AML-193 (cell line): ENCODE measurements around the gene PPP1R3A.
"Not testable (repeated sequence)": the region's sequence is repeated elsewhere in the genome, so short reads cannot be mapped to it uniquely, and the experiment has no call there.

ENCODE experiments used
- DNase-seq, 2 experiments: peaks; one replicate each; lab custom pipeline; 2025; lab: John Stamatoyannopoulos, UW

The PPP1R3A gene, protein sequence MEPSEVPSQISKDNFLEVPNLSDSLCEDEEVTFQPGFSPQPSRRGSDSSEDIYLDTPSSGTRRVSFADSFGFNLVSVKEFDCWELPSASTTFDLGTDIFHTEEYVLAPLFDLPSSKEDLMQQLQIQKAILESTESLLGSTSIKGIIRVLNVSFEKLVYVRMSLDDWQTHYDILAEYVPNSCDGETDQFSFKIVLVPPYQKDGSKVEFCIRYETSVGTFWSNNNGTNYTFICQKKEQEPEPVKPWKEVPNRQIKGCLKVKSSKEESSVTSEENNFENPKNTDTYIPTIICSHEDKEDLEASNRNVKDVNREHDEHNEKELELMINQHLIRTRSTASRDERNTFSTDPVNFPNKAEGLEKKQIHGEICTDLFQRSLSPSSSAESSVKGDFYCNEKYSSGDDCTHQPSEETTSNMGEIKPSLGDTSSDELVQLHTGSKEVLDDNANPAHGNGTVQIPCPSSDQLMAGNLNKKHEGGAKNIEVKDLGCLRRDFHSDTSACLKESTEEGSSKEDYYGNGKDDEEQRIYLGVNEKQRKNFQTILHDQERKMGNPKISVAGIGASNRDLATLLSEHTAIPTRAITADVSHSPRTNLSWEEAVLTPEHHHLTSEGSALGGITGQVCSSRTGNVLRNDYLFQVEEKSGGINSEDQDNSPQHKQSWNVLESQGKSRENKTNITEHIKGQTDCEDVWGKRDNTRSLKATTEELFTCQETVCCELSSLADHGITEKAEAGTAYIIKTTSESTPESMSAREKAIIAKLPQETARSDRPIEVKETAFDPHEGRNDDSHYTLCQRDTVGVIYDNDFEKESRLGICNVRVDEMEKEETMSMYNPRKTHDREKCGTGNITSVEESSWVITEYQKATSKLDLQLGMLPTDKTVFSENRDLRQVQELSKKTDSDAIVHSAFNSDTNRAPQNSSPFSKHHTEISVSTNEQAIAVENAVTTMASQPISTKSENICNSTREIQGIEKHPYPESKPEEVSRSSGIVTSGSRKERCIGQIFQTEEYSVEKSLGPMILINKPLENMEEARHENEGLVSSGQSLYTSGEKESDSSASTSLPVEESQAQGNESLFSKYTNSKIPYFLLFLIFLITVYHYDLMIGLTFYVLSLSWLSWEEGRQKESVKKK

DNA sequence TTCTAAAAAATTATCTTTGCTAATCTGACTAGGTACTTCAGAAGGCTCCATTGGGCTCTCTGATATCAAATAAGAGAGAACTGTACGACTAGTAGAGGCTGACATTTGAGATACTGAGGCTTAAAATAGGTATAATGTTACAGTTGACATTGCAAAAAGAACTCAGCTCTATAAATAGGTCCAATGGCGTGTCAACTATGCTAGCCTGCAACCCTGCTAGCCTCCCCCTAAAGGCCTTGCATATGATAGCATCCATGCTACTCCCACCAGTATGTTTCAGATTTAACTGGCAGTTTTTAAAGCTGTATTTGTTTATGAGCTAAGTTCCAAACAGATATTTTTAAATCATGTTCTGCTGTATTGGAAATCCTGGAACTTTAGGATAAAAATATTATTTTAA is at the start of gene PPP1R3A:
Gene PPP1R3A, minus strand, starts transcription at position 64 of the 400 bp plus-strand sequence. Its CDS starts 13 bp downstream, at position 51.
- no peak for DNase-seq

DNA sequence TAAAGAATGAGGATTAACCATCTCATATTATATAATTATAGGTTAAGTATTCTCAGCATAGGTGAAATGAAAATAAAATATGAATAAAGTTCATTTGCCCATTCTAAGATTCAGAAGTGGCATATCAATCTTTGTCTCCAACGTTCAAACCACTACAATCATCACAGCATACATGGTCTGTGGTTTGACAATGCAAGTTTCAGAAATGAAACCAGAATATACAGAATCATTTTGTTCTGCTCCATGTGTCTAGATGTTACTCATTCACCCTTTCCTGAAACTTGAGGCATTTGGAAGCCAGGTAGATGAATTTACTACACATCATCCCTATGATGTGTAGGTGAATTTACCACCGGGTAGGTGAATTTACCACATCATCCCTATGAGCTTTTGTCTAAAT is 44.5 kb upstream of the PPP1R3A start:
- DNase-seq = no peak

DNA sequence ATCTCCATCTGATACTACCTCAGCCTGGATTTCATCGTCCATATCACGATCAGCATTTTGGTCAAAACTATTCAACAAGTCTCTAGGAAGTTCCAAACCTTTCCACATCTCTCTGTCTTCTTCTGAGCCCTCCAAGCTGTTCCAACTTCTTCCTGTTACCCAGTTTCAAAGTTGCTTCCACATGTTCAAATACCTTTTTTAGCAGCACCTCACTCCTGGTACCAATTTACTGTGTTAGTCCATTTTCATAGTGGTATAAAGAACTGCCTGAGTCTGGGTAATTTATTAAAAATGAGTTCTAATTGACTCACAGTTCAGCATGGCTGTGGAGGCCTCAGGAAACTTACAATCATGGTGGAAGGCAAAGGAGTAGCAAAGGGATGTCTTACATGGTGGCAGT is 41.1 kb upstream of the PPP1R3A start:
- DNase-seq = no peak

DNA sequence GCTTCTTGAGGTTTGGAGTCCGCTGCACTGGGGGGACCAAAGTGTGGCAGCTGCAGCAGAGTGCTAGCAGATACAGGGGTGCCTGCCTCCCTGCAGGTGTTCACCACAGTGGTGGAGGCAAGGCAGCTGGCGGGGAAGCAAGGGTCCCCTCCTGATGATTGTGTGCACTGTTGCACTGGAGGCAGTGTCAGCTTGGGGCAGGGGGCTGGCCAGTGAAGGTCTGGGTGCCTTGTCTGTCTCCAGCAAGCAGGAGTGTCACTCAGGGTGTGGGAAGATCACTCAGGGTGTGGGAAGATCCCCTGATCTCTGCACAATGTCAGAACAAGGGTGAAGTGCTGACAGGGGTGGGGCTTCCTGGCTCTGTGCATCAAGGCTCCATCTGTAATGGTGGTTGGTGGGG is 36.3 kb upstream of the PPP1R3A start:
- no peak for DNase-seq

DNA sequence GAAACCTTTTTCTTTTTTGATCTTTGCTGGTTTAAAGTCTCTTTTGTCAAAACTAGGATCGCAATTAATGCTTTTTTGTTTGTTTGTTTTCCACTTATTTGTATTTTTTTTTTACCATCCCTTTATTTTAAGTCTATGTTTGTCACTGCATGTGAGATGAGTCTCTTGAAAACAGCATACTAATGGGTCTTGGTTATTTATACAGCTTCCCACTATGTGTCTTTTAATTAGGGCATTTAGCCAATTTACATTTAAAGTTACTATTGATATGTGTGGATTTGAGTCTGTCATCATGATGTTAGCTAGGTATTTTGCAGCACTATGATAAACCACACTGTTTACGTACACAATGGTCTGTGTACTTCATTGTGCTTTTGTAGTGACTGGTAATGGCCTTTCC is 34.7 kb upstream of the PPP1R3A start:
- no peak for DNase-seq

DNA sequence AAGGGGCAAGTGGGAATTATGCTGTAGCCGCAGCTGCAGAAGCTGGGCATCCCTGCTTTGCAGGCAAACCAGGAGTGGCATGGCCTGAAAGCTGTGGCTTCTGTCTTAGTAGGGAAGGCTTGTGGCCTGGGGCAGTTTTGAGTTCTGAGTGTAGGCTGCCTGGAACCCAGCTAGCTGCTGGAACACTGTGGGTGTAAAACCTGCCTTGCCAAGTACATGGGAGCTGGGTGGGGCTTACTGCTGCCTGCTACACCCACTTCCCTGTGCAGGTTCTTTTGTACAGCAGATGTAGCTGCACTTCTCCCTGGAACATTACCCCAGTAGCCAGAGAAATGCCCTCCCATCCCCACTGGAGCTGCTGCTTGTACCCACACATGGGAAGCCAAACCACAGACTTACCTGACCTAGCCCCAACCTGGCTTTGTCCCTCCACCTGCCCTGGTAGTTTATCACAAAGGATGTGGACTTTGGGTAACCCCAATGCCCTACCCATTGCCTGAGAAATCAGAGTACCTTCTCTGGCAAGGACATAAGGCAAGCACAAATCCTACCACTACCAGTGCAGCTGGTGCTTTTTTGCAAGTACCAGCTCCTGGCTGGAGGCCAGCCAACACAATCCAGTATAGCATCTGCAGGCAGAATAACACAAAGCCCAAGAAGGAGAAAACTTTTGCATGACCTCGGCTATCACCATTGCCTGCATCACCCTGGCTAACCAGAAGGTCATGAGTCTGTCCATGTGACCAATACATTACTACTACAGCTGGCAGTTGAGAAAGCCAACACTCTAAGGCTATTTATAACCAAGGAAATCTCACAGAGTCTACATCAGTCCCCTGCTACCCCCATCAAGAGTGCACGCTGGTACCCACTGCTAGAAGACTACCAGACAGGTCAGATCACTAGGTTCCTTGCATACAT is 26.5 kb upstream of the PPP1R3A start:
- no peak for DNase-seq

DNA sequence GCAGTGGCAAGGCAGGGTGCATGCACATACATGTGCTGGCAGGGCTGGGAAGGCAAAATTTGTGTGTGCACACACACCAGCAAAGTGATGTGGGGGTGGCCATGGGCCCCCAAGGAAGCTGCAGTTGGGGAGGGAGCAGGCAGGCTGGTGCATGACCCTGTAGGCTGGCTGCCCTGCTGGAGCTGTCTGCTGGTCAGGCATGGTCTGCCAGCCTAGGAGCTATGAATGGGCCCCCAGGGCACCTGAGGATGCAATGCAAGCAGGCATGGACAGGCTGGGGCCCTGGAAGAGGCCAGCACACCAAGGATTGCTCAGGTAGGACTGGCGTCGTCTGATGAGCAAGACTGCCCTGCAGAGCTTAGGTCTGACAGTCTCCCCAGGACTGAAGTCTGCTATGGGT is 18.2 kb upstream of the PPP1R3A start:
- DNase-seq = no peak

DNA sequence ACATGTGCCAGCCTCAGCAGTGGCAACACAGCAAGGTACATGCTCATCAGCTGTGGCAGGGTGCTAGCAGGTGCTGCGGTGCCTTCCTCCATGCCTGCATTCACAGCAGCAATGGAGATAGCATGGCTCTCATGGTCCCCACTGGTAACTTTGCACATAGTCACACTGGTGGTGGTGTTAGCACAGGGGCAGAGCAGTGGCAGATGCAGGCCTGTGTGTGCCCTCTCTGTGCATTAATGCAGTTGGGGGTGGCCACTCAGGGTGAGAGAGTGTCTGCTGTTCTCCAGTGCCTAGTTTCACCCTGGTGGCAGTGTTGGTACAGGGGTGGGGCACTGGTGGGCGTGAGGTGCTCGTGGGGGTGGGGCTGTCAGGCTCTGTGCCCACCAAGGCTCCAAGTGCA is 17.7 kb upstream of the PPP1R3A start:
- DNase-seq = no peak

DNA sequence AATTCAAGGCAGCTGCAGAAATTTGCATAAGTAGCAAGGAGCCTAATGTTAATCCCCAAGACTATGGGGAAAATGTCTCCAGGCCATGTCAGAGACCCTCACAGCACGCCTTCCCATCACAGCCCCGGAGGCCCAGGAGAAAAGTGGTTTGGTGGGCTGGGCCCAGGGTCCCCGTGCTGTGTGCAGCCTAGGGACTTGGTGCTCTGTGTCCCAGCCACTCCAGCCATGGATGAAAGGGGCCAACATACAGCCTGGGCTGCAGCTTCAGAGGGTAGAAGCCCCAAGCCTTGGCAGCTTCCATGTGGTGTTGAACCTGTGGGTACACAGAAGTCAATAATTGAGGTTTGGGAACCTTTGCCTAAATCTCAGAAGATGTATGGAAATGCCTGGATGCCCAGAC is 10.6 kb upstream of the PPP1R3A start:
- not testable (repeated sequence) for DNase-seq

DNA sequence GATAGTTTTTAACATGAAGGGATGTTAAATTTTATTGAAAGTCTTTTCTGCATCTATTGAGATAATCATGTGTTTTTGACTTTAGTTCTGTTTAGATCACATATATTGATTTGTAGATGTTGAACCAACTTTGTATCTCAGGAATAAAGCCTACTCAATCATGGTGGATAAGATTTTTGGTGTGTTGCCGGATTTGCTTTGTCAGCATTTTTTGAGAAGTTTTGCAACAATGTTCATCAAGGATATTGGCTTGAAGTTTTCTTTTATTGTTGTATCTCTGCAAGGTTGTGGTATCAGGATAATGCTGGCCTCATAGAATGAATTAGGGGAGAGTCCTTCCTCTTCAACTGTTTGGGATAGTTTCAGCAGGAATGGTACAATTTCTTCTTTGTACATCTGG is 9.3 kb upstream of the PPP1R3A start:
- DNase-seq = no peak

DNA sequence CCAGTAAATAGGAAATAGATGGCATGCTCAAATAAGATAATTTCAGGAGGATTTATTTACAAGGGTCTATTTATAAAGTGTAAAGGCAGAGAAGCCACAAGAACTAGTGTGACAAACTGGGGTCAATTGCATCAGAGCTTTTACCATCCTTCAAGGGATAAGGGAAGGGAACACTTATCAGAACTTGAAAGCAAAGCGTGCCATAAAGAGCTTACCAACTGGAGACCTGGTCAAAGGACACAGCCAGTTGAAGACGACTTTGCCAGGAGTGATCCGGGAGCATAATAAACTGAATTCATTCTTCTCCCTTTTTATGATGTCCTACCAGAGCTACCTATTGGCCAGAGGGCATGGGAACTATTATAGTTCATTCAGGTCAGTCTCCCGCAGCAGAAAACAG is 3.2 kb upstream of the PPP1R3A start:
- no peak for DNase-seq

DNA sequence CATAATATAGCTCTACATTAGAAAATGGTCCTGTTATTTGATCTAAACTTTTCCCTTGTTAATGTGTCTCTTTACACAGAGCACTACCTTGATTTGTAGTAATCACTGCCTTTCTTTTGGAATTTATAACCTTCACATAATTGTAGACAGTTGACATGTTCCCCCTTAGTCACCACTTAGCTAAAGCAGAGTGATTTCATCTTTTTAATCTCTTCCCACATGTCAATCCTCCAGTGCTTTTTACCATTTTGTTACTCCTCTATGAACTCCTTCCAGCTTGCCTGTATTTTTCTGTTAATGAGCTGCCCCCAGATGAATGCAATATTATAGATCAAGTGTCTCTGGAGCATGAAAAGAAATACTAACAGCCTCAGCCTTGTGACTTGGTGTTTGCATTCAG is 2.6 kb upstream of the PPP1R3A start:
- no peak for DNase-seq

DNA sequence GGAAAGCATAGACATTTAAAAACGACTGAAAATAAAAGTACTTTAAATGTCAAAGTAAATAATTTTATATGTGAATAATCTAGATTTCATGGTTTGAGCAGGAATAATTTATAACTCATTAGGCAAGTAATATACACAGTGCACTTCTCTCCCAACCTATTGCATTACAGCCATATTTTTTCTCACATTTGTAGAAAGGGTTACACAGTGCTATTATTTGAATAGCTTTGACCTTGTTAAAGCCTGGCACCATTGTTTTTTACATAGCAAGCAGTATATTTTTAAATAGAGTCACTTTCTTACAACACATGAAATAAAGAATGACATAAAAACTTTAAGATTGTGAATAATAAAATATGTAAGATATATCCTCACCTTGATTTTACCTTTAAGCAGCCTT is 969 bp downstream of the PPP1R3A start:
- DNase-seq = no peak

DNA sequence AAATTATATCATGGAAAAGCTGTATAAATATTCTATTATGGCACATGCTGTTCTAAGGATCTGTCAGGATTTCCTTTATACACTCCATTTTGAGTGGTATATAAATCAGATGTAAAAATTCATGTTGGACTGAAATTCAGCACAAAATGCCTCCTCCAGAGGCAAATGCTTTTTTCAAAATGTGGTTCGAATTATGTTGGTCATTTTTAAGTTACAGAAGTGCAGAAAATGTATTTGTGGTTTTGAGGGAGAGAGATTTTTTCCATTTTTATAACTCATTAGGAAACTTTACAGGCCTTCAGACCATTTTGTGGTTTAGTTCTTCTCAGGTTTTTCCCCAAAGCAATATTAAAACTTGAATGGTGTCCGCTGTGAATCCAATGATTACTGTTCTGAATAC is 2.9 kb downstream of the PPP1R3A start:
- DNase-seq = no peak

DNA sequence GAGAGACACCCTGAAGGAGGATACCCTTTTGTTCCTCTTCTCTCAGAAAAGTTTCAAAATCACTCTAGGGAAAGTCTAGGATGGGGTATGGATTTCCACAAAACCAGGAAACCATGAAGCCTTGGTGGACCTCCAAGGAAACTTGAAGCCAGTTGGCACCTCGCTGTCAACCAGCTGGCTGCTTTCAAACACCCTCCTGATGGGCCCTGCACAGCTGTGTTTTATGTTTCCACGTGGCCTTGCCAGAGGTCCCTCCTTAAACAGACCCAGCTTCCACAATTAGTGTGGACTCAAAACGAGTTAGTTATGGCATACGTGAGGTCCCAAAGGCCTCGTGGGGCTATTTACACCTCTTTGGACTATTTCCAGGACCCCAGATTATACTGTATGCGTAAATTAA is 5.9 kb downstream of the PPP1R3A start:
- no peak for DNase-seq

DNA sequence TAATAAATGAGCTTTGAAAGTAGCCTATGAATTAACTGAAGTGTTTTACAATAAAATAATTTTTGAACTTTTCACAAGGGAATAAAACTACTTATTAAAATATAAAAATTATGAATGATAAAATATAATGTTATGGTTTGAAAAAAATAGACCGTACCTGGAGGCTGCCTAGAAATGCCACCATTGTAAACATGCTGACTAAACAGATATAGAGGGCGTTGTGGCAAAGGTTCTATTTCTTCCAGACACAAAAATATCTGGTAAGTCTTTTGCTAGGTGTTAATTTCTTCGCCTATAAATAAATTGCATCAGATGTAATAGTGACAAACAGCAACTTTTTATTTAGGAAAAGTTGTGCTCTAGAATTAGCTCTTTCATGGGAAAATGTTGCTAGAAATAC is 11.2 kb downstream of the PPP1R3A start:
- no peak for DNase-seq

DNA sequence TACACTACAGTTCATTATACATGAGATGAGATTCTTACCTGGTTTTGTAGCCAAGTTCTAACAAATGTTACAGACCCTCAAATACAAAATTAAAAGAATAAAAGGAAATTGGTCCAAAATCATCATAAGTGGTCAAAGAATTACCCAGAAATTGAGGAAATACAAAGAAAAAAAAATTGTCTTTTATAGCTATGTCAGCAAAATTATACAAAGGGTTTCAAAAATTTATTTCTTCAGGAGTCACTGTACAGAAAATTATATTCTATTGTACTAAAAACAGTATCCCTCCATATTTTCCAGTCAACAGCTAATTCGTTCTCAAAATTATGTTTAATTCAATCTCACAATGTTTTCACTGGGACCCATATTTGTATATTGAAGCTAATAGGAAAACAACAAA is 14.3 kb downstream of the PPP1R3A start:
- DNase-seq = no peak

DNA sequence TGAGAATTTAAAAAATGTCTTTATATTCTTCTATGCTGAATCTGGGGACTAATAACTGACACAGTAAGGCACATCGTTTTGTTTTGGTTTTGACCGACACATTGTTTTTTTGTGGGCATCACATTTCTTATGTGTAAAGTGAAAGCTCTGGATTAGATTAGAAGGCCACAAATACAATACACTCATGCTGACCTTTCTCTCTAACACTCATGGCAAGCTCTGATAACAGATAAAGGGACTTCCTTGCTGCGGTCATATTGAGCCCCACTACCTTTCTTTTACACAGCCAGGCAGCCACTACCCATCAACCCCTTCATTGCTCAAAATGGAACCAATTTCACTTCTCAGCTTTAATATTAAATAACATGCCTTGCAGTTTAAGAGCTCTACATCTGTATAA is 26.0 kb downstream of the PPP1R3A start:
- DNase-seq = no peak

DNA sequence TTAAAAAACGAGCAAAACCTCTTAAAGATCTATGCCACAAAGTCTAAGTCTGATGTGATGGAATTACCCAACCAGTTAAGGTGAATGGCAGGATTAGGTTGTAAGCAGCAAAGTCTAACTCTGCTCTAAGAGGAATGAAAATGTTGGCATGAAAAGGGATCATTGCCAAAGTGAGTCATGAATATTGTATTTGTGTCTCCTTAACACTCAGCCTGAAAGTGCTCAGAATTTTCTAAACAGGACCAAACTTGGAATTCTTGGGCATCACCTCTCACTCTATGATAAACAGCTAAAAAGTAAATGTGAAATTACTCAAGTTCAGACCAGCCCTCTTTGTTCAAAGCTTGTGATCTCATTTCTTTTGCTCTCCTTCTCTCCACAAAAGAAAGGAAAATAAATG is 27.0 kb downstream of the PPP1R3A start:
- DNase-seq = no peak

DNA sequence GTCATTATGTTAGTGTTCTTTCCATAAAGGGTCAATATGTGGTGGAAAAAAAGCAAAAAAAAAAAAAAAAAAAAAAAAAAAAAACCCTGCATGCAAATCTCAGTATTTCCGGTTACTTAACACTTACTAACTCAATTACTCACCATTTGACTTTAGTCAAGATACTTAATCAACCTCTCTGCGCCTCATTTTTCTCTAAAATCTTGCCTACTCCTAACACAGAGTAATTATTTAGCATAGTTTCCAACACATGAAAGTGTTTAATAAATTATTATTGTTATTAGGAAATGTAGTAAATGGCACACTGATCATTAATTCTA is 27.8 kb downstream of the PPP1R3A start:
- no peak for DNase-seq

DNA sequence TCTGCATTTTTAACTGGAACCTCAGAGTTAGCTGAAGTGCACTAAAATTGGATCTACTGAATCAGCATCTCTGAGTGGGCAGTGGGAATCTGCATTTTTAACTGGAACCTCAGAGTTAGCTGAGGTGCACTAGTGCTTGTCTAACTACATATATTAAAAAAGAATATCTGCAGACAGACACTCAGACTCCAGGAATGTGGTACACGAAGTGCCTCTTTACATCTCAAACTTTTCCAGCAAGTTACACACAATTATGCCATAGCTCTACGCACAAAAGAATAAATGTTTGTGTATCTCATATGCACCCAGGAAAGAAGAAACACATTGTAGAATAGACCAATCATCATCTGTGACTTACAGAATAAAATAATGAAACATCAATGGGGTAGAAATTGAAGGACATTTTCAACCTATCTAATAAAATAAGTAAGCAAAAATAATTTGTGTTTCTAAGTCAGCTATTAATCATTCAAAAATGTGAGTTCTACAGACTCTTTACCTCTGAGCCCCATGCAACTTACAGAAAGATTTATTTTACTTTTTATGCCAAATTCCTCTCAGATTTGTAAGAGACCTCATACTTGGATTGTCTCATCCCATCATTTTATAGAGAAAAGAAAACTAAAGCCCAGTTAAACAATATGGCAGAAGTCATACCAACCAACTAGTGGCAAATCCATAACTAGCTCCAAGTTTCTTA is 28.3 kb downstream of the PPP1R3A start:
- no peak for DNase-seq
